ENCODE measurements around the gene CCDC152. TPM values are rescaled to one million over a fixed set of nuclear protein-coding genes. Genes with fewer than 3 reads are reported as not detected.

Gene CCDC152
- total RNA-seq, 2 donors from 2014 or later = 0.36 to 1.8 TPM

DNA sequence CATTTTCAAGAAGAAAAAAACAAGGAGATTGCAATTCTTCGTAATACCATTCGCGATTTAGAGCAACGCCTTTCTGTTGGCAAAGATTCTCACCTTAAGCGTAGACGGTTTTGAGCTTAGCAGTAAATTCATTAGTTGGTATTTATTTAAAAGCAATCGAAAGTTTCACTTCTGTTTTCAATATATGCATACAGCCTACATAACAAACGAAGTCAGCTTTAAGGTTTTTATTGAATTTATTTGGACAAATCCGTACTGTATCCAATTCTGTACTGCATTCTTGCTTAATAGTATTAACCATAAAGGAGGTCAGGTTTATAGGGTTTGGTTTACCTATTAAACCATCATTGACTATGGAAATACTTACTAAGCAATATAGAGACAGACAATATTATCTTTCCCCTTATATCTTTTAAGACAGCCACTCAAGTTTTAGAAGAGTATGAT is 43.1 kb downstream of the CCDC152 start:
- intact Hi-C loops (cut with DNase I) = no loop called here
- 91% methylated on average over 9 of the region's 9 CpGs for WGBS
- no peak for DNase-seq (ENCODE audit: low spot score)
- no peak overlapping the region for H3K4me3 ChIP-seq
- H3K27ac ChIP-seq = no peak overlapping the region
- H3K9me3 ChIP-seq = no peaks in the 10 kb centered on the region
- TF ChIP-seq POLR2A (IDR thresholded peaks at IDR 0.05) (no peak), POLR2AphosphoS5 (IDR thresholded peaks at IDR 0.05) (no peak), CTCF (IDR thresholded peaks at IDR 0.05) (no peak)
- H3K36me3 ChIP-seq = no peaks in the 10 kb centered on the region
- H3K4me1 ChIP-seq (replicated peaks) = no peaks in the 10 kb centered on the region
- H3K27me3 ChIP-seq (replicated peaks; ENCODE audit: insufficient read depth) = no peaks in the 10 kb centered on the region

GRCh38 chr5:42800748-42801330 is 44.2 kb downstream of the CCDC152 start:
- no peak overlapping the region for H3K4me3 ChIP-seq
- H3K4me1 ChIP-seq (replicated peaks) = no peaks in the 10 kb centered on the region
- H3K9me3 ChIP-seq = no peaks in the 10 kb centered on the region
- DNase-seq (ENCODE audit: low spot score) = no peak
- no peak overlapping the region for H3K27ac ChIP-seq
- 78% methylated on average over 8 of the region's 8 CpGs for WGBS
- no peaks in the 10 kb centered on the region for H3K36me3 ChIP-seq
- H3K27me3 ChIP-seq (replicated peaks; ENCODE audit: insufficient read depth) = no peaks in the 10 kb centered on the region
- no peak for TF ChIP-seq CTCF (IDR thresholded peaks at IDR 0.05)
- TF ChIP-seq POLR2A (IDR thresholded peaks at IDR 0.05) = no peak
- TF ChIP-seq POLR2AphosphoS5 (IDR thresholded peaks at IDR 0.05) = no peak
- intact Hi-C loops (cut with DNase I) = no loop called here

DNA sequence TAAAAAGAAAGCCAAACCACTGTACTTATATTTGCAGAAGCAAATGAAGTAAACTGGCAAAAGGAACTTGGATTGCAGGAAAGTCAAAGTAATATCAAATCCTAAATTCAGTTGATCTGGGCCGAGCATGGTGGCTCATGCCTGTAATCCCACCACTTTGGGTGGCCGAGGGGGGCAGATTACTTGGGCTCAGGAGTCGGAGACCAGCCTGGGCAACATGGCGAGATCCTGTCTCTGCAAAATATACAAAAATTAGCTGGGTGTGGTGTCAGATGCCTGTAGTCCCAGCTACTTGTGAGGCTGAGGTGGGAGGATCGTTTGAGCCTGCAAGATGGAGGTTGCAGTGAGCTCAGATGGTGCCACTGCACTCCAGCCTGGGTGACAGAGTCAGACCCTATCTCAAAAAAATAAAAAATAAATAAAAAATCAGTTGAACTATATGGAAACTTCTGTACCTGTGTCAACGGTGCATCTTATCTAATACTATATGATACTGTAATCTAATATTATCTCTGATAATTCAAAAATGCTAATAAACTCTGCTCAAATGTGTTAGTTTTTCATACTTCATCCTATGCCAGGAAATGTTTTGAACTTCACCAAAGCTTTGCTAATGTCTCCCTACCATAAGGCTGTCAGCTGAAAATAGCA is 45.0 kb downstream of the CCDC152 start:
- Histone ChIP-seq H3K36me3 (no peaks in the 10 kb centered on the region), H3K4me1 (replicated peaks) (no peaks in the 10 kb centered on the region), H3K27me3 (replicated peaks; ENCODE audit: insufficient read depth) (no peaks in the 10 kb centered on the region), H3K4me3 (no peak overlapping the region), H3K27ac (no peak overlapping the region), H3K9me3 (no peaks in the 10 kb centered on the region)
- intact Hi-C loops (cut with DNase I) = no loop called here
- DNase-seq (ENCODE audit: low spot score) = no peak
- TF ChIP-seq POLR2A (IDR thresholded peaks at IDR 0.05) (no peak), POLR2AphosphoS5 (IDR thresholded peaks at IDR 0.05) (no peak), CTCF (IDR thresholded peaks at IDR 0.05) (no peak)
- 96% methylated on average over 6 of the region's 6 CpGs for WGBS

- WGBS = 98% methylated on average over 4 of the region's 4 CpGs
- Histone ChIP-seq H3K27me3 (replicated peaks; ENCODE audit: insufficient read depth) (no peaks in the 10 kb centered on the region), H3K36me3 (no peaks in the 10 kb centered on the region), H3K27ac (no peak overlapping the region), H3K4me3 (no peak overlapping the region), H3K4me1 (replicated peaks) (peaks cover 7% of the 10 kb centered on the region), H3K9me3 (no peaks in the 10 kb centered on the region)
- no peak for DNase-seq (ENCODE audit: low spot score)
- no peak for TF ChIP-seq CTCF (IDR thresholded peaks at IDR 0.05)
- no peak for TF ChIP-seq POLR2AphosphoS5 (IDR thresholded peaks at IDR 0.05)
- TF ChIP-seq POLR2A (IDR thresholded peaks at IDR 0.05) = no peak
- intact Hi-C loops (cut with DNase I) = no loop called here
Observed at GRCh38 chr5:42804717-42805339, 48.2 kb downstream of the CCDC152 start.
